ENCODE data around the gene EXD3. TPM values are rescaled to one million over a fixed set of nuclear protein-coding genes. Genes with fewer than 3 reads are reported as not detected.

EXD3 gene
- total and polyA plus RNA-seq, 2 of the 4 experiments (the other 2 are of a cell fraction), result 1.1 to 7.4 TPM

GRCh38 chr9:137354845-137355760 is 67.9 kb downstream of the EXD3 start:
- peak; percentile 12 for DNase-seq
- H3K14ac ChIP-seq (replicated peaks; ENCODE audit: low read depth, low read length), result no peak overlapping the region
- H3K18ac ChIP-seq (ENCODE audit: low read depth, low read length), result no peak overlapping the region
- H2BK120ac ChIP-seq (ENCODE audit: low read depth, low read length), result no peak overlapping the region
- H3K4ac ChIP-seq (ENCODE audit: low read depth, low read length), result no peak overlapping the region
- in situ Hi-C loops (cut with MboI; ENCODE audit: low sequenced_read_pairs) (no loop called here), intact Hi-C loops (cut with micrococcal nuclease) (no loop called here), dilution Hi-C loops (cut with HindIII; ENCODE audit: low sequenced_read_pairs, unreplicated experiment) (no loop called here)
- no peak for TF ChIP-seq CTCF (conservative IDR thresholded peaks at IDR 0.05; ENCODE audit: low read depth, low read length)
- TF ChIP-seq CHD1 (IDR thresholded peaks at IDR 0.05; ENCODE audit: low read depth, low read length), result no peak
- TF ChIP-seq RFX5 (IDR thresholded peaks at IDR 0.05; ENCODE audit: low read depth, low read length), result no peak
- TF ChIP-seq FOS (IDR thresholded peaks at IDR 0.05; ENCODE audit: low read depth, low read length), result no peak
- TF ChIP-seq POLR2A (IDR thresholded peaks at IDR 0.05; ENCODE audit: low read depth, low read length), result no peak
- no peak for TF ChIP-seq MXI1 (IDR thresholded peaks at IDR 0.05; ENCODE audit: borderline replicate concordance, low read depth, low read length)
- no peak for TF ChIP-seq CEBPB (IDR thresholded peaks at IDR 0.05; ENCODE audit: low read depth, low read length)
- TF ChIP-seq BHLHE40 (IDR thresholded peaks at IDR 0.05; ENCODE audit: low read depth, low read length), result no peak
- TF ChIP-seq RCOR1 (IDR thresholded peaks at IDR 0.05; ENCODE audit: insufficient replicate concordance, low read length), result no peak
- no peak for TF ChIP-seq USF2 (IDR thresholded peaks at IDR 0.05; ENCODE audit: low read depth, low read length)
- no peak overlapping the region for H4K91ac ChIP-seq (ENCODE audit: insufficient read depth, low read depth, low read length)
- H2BK5ac ChIP-seq (ENCODE audit: low read depth, low read length, poor library complexity, severe bottlenecking), result peak overlapping the region; percentile 35
- H4K20me1 ChIP-seq (ENCODE audit: insufficient read depth, low read length), result no peaks in the 10 kb centered on the region
- H2AK9ac ChIP-seq (replicated peaks; ENCODE audit: low read depth, low read length, poor library complexity), result no peak overlapping the region
- H2AK5ac ChIP-seq (ENCODE audit: low read depth, low read length), result no peak overlapping the region
- H3K56ac ChIP-seq (ENCODE audit: extremely low read depth, insufficient read depth, low read length), result no peak overlapping the region
- no peak overlapping the region for H3K4me2 ChIP-seq (ENCODE audit: low read depth, low read length)
- H3K4me1 ChIP-seq (ENCODE audit: control insufficient read depth, insufficient read depth, low read length), result no peaks in the 10 kb centered on the region
- H2AFZ ChIP-seq (replicated peaks; ENCODE audit: low read length, poor library complexity), result no peak overlapping the region
- no peak overlapping the region for H4K8ac ChIP-seq (ENCODE audit: low read depth in 2 of 2, low read length in 2 of 2)
- no peak overlapping the region for H4K5ac ChIP-seq (ENCODE audit: low read depth, low read length)
- no peaks in the 10 kb centered on the region for H3K79me1 ChIP-seq (ENCODE audit: low read depth in 1 of 2, low read length in 2 of 2)
- H3K9me1 ChIP-seq (ENCODE audit: insufficient read depth, low read length), result no peaks in the 10 kb centered on the region
- H2BK15ac ChIP-seq (ENCODE audit: low read depth, low read length), result no peak overlapping the region
- H3K23ac ChIP-seq (ENCODE audit: low read depth, low read length), result no peak overlapping the region
- H3K36me3 ChIP-seq (ENCODE audit: control insufficient read depth, insufficient read depth, low read length), result no peaks in the 10 kb centered on the region
- H3K4me3 ChIP-seq (ENCODE audit: insufficient read depth, low read depth, low read length), result no peak overlapping the region
- peaks cover 41% of the 10 kb centered on the region for H3K9me3 ChIP-seq (ENCODE audit: control insufficient read depth, insufficient read depth, low read length)
- ChIA-PET CTCF (no interaction called here), POLR2A (ENCODE audit: unreplicated experiment) (no interaction called here)
- no TSS peak for BruUV-seq (replicated peaks)
- no peak overlapping the region for H2BK20ac ChIP-seq (ENCODE audit: low read depth, low read length)
- ATAC-seq (ENCODE audit: low read depth), result no peak
- WGBS, 2 experiments (ENCODE audit: extremely low coverage in 2 of 2, insufficient read length in 1 of 2), result 50 to 100% methylated on average over 1 of the region's 30 CpGs
- H3K27ac ChIP-seq (ENCODE audit: insufficient read depth, low read length), result no peak overlapping the region
- no peak overlapping the region for H3K9ac ChIP-seq (ENCODE audit: low read depth, low read length)
- no peaks in the 10 kb centered on the region for H3K27me3 ChIP-seq (ENCODE audit: control insufficient read depth, insufficient read depth, low read length)

Measured in IMR-90 (cell line).